ENCODE measurements around the gene PTCH2.
"Not testable (repeated sequence)": the region's sequence is repeated elsewhere in the genome, so short reads cannot be mapped to it uniquely, and the experiment has no call there.

The PTCH2 gene

DNA sequence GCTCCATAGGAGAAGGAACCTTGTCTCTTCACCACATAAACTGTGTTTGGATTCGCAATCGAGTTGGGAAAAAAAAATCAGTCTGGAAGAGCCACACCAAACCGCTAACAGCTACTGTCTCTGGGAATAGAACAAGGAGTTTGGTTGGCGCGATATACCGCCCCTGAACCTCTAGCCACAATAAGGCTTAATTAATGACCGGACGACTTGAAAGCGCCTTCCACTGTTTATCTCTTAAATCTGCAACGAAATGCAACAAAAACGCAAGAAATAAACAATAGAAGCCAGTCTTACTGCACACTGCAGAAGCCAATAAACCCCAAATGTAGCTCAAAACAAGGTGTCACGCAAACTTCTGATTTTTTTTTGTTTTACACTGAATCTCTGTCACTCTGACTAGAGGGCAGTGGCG, 23.9 kb downstream of the PTCH2 start:
- DNase-seq (ENCODE audit: low read depth), result no peak

DNA sequence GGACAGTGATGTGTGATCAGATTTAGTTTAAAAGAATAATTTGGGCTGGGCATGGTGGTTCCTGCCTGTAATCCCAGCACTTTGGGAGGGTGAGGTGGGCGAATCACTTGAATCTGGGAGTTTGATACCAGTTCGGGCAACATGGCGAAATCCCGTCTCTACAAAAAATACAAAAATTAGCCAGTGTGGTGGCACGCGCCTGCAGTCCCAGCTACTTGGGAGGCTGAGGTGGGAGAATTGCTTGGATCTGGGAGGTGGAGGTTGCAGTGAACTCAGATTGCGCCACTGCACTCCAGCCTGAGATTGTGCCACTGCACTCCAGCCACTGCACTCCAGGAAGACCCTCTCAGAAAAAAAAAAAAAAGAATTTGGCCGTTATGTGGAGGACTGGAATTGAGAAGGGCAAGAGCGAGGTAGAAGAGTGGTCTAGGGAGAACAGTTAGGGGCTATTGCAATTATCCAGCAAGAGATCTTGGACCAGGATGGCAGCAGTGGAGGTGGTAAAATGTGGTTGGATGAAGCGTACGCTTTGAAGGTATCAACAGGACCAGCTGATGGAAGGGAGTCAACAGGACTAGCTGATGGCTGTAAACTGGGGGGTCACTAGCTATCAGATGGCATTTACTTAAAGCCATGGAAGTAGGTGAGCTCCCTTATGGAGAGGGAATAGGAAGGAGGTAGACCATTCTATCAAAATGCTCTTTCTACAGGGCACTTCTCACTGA, 25.1 kb downstream of the PTCH2 start:
- no peak for DNase-seq (ENCODE audit: low read depth)

DNA sequence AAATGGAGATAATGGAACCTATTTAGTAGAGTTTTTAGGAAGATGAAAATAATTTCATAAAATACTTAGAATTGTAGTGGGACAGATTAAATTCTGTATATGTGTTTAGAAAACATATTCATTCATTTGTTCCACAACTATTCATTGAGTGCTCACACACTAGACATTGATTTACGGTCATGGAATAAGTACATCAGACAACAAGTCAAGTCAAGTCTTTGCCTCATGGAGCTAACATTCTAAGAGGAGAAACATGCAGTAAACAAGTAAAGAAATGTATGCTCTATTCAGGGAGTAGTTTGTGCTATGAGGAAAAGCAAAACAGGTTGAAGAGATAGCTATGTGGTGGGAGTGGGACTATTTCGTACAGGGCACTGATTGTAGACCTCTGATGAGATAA, 25.7 kb downstream of the PTCH2 start:
- no peak for DNase-seq (ENCODE audit: low read depth)

DNA sequence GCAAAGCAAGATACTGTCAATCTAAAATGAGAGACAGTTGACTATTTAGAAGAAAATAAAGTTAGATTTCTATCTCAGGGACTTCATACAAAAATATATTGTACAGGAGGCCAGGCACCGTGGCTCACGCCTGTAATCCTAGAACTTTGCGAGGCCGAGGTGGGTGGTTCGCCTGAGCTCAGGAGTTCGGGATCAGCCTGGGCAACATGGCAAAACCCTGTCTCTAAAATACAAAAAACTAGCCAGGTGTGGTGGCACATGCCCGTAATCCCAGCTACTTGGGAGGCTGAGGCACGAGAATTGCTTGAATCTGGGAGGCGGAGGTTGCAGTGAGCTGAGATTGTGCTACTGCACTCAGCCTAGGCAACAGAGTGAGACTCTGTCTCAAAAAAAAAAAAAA, 27.1 kb downstream of the PTCH2 start:
- not testable (repeated sequence) for DNase-seq (ENCODE audit: low read depth)

DNA sequence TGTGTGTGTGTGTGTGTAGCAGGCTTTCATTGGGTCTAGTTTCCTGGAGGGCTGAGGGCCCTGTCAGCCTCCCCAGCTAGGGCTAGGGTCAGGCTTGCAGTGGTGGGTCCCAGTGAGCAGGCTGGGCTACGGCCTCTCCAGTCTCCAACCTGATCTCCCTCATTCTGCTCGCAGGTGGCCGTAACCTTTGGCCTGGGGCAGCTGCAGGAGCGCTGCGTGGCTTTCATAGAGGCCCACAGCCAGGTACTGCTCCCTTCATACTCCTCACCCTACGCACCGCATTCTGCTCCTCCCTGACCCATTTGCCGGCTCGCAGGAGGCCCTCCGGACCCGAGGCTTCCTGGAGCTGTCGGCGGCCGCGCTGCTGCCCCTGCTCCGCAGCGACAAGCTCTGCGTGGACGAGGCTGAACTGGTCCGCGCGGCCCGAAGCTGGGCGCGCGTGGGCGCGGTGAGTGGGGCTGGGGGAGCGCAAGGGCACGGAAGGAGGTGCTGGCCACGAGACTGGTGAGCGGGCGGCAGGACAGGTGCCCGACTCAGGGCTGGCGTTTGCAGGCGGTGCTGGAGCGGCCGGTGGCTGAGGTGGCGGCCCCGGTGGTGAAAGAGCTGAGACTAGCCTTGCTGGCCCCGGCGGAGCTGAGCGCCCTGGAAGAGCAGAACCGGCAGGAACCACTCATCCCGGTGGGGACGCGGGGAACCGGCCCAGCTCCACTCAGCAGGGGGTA, 30.1 kb downstream of the PTCH2 start:
- DNase-seq (ENCODE audit: low read depth), result no peak

DNA sequence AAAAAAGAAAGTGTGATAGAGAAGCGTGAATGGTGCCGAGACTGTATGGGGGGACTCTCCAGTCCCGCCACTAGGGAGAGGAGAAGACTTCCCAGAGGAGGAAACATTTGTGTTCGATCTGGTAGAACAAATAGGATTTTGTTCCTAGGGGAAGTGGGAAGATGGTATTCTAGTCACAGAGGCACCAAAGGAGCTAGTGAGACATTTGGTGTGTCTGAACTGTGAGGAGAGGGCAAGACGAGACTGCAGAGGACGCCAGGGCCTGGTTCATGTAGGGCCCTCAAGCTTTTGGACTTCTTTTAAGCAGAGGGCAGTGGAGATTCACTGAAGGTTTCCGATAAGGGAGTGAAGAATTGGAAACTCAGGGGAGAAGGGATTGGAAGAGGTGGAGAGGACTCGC, 31.8 kb downstream of the PTCH2 start:
- DNase-seq (ENCODE audit: low read depth), result no peak

DNA sequence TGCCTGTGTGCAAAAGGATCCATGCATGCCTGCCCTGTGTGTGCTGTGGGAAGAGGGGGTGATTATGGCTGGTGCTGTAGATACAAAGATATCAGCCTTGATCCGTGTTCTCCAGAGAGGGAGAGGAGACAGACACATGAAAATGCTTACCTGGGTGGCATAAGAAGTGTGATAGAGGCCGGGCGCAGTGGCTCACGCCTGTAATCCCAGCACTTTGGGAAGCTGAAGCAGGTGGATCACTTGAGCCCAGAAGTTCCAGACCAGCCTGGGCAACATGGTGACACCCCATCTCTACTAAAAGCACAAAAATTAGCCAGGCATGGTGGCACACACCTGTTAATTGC, 32.3 kb downstream of the PTCH2 start:
- DNase-seq (ENCODE audit: low read depth), result not testable (repeated sequence)

DNA sequence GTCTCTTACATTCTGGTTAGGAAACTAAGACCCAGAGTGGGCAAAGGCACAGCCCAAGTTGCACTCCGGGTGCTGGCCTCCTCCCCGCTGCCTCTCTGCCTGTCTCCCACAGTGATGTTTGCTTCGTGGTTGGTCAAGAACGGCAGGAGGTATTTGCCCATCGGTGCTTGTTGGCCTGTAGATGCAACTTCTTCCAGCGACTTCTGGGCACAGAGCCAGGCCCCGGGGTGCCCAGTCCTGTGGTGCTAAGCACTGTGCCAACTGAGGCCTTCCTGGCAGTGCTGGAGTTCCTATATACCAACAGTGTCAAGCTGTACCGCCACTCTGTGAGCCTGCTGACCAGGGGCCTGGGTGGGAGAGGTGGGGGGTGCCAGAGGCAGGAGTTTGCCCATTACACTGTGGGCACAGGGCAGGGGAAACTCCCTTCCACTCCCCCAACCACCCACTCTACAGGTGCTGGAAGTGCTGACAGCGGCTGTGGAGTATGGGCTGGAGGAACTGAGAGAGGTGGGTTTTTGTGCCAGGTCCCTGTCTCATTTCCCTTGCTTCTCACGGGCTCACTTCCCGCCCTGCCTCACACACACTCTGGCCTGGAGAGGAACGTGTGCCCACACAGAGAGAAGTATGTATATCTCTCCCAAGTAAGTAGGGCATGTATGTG, 32.8 kb downstream of the PTCH2 start:
- DNase-seq (ENCODE audit: low read depth), result no peak

DNA sequence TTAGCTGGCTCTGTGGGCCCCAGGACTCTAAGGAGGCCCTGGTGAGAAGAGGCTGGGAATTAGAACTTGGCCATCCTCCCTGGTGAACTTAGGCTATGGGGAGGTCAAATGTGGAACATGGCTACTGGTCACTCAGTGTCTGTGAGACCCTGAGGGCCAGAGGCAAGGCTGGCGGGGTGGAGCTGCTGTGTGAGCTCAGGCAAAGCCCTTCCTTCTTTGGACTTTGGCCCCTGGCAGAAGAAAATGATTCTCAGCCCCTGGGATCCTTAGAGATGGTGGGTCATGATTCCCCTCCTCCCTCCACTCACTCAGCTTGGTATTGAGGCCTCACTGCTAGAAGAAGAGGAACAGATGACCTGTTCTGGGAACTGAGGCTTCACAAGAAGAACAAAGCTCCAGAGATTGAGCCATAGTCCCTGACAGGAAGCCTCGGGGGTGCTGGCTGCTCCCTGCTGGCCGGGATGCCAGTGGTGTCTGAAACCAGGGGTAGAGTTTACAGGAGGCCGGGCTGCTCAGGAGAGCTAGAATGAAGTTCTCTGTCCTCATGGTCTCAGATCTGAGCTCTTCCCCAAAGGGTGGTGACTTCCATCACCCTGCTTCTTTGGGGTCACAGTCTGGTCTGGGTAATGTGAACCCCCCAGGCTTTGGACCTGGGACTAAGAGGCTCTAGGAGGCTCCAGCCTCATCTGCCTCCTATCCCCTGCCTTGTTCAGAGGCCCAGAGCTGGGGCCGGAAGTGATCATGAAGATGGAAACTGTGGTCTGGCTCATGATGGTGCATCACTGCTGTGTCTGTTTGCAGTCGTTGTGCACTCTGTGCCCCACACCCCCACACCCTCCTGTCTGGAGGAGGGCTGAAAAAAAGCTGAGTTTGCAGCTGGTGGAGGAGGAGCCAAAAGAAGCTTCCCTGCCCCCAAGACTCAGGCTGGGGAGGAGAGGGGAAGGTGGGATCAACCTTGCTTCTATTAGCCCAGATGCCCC, 33.8 kb downstream of the PTCH2 start:
- no peak for DNase-seq (ENCODE audit: low read depth)

DNA sequence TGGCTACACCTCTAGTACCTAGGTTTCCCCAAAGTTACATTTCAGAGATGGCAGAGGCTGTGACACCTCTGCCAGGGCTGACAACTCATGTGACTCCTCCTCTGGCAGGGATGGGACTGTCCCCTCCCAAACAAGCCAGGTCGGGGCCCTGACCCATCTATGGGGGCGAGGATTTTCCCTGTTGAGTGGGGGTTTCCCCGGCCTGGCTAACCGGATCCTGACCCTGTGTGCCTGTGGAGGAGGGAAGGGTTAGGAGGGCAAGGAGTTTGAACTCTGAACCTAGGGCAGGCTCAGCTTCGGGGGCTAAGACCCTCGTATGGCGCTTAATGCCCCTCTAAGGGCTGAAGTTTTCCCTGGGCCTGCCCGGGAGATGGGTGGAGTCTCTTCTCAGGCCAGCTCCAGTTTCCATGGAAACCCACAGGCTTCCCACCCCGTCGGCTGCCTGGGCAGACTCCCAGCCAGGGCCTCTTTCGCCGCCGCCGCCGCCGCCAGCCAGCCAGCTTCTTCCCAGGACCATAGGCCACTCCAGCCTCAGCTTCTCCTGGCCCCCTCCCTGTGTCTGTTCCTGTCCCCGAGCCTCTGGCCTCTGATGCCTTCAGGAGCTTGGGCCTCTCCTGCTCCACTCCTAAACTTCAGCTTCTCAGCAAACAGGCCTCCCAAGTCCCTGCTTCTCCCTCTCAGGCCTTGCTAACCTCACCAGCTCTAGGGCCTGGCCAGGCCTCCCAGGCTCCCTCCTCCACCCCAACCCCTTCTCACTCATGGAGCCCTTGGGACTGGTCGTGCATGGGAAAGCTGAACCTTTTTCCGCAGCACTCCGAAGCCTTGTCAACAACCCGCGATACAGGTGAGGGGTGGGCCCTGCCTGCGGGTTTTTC, 34.8 kb downstream of the PTCH2 start, which contains the start of gene BTBD19:
Gene BTBD19, plus strand, starts transcription at position 461 of the 875 bp plus-strand sequence. Its CDS starts 298 bp downstream, at position 759.
- no peak for DNase-seq (ENCODE audit: low read depth)

DNA sequence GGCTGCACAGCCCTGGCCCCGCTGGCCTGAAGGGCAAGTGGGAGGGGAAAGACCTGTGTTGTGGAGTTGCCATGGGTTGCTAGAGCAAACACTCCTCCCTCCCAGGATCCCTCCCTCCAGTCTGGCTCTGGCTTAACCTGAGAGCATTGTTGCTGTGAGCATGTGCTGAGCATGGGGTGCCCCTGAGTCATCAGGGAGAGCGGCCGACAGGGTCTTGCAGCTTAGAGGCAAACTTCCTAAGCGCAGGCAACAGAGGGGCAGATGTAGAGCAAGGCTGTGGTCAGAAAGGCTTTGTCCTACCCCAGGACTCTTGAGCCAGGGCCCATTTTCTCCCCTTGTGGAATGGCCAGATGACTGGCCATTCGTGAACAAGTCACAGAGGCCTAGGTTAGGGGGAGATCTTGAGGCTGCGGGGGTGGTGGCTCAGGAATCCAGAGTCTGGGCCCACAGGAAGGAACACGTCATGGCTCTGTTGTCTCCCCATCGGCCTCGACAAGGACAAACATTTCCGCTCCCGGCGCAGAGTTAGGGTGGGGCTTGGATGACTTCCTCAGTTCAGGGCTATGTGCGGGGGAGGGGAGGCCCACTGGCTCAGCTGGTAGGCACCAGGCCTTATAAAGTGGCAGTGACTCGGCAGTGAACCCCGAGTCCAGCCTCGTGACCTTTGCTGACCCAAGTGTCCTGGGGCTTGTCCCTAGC, 35.5 kb downstream of the PTCH2 start:
- peak; percentile 100 for DNase-seq (ENCODE audit: low read depth)

DNA sequence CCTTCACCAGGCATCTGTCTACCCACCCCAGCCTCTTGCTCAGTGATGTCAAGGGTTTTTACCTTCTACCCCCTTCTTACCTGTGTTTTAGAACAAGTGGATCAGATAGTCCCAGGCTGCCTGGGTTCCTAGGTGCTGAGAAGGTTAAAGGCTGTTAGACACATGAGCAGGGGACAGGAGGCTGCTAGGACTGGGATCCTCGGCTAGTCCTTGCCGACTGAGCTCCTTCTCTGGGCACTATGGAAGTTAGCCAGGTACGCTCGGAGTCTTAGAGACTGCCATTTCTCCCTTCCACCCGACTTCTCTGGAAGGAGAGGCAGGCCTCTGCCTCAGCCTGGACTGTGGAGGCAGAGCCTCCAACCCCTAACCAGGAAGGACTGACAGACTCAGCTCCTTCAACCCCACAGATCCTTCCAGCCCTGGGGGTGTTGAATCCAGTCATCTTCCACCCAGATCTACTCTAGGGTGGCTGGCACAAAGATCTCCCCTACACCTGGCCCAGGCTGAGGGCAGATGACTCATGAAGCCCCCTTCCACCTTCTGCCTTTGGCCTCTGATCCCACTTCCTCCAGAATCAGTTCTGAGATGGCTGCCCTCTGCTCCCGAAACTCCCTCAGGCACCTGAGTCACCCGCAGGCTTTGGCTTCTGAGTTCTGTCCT, 36.2 kb downstream of the PTCH2 start, which contains the start of gene DYNLT4:
Gene DYNLT4, minus strand, starts transcription at position 648 of the 660 bp plus-strand sequence. CDS start 683 bp downstream, outside the sequence.
- no peak for DNase-seq (ENCODE audit: low read depth)

DNA sequence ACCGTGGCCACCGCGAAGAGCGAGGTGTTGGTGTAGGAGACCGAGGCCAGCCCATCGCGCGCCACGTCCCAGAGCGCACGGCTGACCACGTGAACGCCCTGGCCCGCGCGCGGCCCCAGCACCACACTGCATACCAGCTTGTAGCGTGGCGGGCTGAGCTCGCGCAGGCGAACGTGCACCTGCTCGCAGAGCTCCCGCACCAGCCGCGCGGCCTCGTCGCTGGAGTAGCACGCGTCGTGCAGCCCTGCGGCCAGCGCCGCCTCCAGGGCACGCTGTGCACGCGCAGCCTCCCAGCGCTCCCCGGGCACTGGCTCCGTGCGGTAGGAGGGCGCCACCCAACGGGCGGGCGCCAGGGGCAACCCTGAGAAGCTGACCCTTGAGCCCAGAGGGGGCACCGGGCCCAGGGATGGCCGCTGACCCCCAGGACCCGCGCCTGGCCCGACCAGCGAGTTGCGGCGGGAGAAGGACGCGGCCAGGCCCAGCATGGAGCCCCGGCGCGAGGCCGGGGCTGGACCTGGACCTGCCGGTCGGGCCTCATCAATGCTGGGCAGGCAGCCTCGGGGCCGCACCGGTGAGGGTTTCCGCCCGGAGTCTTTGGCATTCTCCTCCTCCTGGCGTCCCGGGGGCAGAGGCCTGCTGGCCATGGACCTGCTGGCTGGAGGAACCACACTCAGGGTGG, 36.9 kb downstream of the PTCH2 start:
- DNase-seq (ENCODE audit: low read depth), result no peak

DNA sequence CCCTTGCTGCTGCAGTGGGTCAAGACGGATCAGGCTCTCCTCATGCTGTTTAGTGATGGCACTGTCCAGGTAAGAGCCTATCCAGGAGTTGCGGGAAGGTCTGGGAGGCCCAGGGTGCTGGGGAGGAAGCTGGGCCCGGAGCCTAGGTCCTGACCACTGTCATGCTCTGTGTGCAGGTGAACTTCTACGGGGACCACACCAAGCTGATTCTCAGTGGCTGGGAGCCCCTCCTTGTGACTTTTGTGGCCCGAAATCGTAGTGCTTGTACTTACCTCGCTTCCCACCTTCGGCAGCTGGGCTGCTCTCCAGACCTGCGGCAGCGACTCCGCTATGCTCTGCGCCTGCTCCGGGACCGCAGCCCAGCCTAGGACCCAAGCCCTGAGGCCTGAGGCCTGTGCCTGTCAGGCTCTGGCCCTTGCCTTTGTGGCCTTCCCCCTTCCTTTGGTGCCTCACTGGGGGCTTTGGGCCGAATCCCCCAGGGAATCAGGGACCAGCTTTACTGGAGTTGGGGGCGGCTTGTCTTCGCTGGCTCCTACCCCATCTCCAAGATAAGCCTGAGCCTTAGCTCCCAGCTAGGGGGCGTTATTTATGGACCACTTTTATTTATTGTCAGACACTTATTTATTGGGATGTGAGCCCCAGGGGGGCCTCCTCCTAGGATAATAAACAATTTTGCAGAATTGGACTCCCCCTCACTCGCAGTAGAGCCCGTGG, 37.6 kb downstream of the PTCH2 start:
- DNase-seq (ENCODE audit: low read depth), result no peak

DNA sequence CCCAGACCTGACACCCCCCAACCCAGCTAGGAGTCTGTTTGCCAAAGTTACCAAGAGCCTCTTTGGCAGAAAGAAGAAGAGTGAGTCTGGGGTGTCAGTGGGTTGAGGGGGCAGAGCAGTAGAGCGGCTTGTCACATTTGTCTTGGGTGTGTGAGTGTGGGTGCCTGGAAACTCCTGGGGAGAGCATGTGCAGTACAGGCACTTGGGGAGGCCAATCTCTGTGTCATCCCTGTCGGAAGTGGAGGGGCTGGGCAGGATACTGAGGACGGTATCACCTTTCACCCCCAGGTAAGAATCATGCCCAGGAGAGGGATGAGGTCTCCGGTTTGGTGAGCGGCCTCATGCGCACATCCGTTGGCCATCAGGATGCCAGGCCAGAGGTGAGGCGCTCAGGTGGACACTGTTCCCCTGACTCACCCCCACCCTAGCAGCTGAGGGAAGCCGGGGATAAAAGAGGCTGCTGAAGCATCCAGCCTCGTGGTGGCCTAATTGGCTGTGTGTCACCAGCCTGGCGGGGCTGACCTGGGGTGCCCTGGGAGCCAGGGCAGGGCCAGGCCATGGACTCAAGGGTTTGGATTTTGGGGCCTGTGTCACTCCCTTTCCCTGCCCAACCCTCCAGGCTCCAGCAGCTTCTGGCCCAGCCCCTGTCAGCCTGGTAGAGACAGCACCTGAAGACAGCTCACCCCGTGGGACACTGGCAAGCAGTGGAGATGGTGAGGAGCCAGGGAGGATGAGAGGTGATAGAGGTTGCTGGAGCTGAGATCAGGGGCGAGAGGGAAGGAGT, 39.5 kb downstream of the PTCH2 start:
- no peak for DNase-seq (ENCODE audit: low read depth)

DNA sequence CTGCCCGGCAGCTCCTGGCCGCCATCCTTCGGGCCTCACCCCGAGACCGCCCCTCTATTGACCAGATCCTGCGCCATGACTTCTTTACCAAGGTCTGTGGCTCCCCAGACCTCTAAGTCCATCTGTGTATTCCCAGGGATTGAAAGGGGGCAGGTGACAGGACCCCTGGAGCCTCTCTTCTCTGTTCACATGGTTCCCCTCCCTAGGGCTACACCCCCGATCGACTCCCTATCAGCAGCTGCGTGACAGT, 40.1 kb downstream of the PTCH2 start:
- no peak for DNase-seq (ENCODE audit: low read depth)

DNA sequence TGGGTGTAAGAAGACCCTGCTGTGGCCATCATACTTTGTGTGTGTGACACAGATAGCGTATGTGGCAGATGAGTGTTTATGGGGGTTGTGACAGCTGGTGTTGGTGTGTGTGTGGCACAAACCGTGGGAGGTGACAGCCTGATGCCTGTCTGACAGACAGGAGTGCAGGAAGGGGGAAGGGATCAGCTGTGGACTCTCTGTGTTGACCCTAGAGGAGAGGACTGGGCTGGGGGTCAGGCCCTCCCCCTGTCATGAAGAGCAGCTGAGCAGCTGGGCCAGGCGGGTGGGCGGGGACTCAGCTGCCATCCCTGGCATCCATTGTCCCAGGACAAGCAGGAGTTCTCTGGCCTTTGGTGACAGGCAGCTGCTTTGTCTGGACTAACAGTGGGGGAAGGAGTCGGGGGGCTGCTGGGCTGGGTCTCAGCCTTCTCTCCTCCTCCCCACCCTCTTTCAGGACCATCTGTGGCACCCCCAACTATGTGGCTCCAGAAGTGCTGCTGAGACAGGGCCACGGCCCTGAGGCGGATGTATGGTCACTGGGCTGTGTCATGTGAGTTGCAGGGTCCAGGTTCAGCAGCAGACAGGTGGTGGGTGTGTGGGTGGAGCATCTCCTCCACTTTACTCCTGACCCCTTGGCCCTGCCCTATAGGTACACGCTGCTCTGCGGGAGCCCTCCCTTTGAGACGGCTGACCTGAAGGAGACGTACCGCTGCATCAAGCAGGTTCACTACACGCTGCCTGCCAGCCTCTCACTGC, 40.6 kb downstream of the PTCH2 start:
- DNase-seq (ENCODE audit: low read depth), result no peak

All from HS-27A (cell line).